ENCODE measurements around the gene RAD51B.

GRCh38 chr14:68757618-68758081 lies 938.1 kb downstream of the RAD51B start:
- TF ChIP-seq POLR2A (IDR thresholded peaks at IDR 0.05) (no peak), CTCF (IDR thresholded peaks at IDR 0.05) (no peak)

All from thyroid gland (tissue), 4 donors.